Epithelial cell of esophagus (primary cell): Measurements from ENCODE around the gene VTI1A.

Experiments
- DNase-seq: peaks from one replicate; pipeline ENCODE4 v3.0.0; 2010; ENCODE audit warnings: low read depth
- H3K4me3 ChIP-seq: 2 replicates; pipeline ENCODE4 v1.5.1; 2011; ENCODE audit warnings: mild to moderate bottlenecking, low read length, control low read depth
- CTCF ChIP-seq: IDR thresholded peaks from 2 replicates; pipeline ENCODE4 v1.5.1; 2011; ENCODE audit warnings: low read depth, mild to moderate bottlenecking, low read length, control low read depth, inconsistent platforms; ENCODE audit not compliant: insufficient read depth; ENCODE audit errors: missing control alignments

VTI1A gene

GRCh38 chr10:112409755-112410154, 37.3 kb upstream of the VTI1A start:
- DNase-seq: no peak
- no peak overlapping the region for H3K4me3 ChIP-seq
- TF ChIP-seq CTCF: no peak

GRCh38 chr10:112412696-112413095, 34.3 kb upstream of the VTI1A start:
- no peak overlapping the region for H3K4me3 ChIP-seq
- no peak for TF ChIP-seq CTCF
- no peak for DNase-seq

GRCh38 chr10:112421731-112422130, 25.3 kb upstream of the VTI1A start:
- DNase-seq: no peak
- no peak for TF ChIP-seq CTCF
- H3K4me3 ChIP-seq: no peak overlapping the region

GRCh38 chr10:112424651-112425050, 22.4 kb upstream of the VTI1A start:
- TF ChIP-seq CTCF: no peak
- DNase-seq: no peak
- no peak overlapping the region for H3K4me3 ChIP-seq

GRCh38 chr10:112426111-112426510, 20.9 kb upstream of the VTI1A start:
- no peak overlapping the region for H3K4me3 ChIP-seq
- TF ChIP-seq CTCF: no peak
- DNase-seq: no peak

GRCh38 chr10:112429147-112429546, 17.9 kb upstream of the VTI1A start:
- H3K4me3 ChIP-seq: no peak overlapping the region
- no peak for TF ChIP-seq CTCF
- no peak for DNase-seq

GRCh38 chr10:112429654-112430230, 17.3 kb upstream of the VTI1A start:
- TF ChIP-seq CTCF: no peak
- no peak overlapping the region for H3K4me3 ChIP-seq
- DNase-seq: no peak
